NCI-H2081 (cell line): ENCODE results near the gene BRICD5.

Source experiments
- DNase-seq, 2 experiments: peaks; one replicate each; lab custom pipeline; 2025; lab: John Stamatoyannopoulos, UW

Gene BRICD5

GRCh38 chr16:2180962-2181923, 29.4 kb downstream of the BRICD5 start:
- DNase-seq, result no peak

GRCh38 chr16:2180461-2180860, 30.2 kb downstream of the BRICD5 start:
- DNase-seq, result no peak

- no peak for DNase-seq
Observed at GRCh38 chr16:2179576-2179975, 31.1 kb downstream of the BRICD5 start.

- no peak for DNase-seq
Observed at GRCh38 chr16:2179107-2179501, 31.6 kb downstream of the BRICD5 start.

GRCh38 chr16:2178321-2179106, 32.1 kb downstream of the BRICD5 start:
- DNase-seq, result peak in 1 of 2 experiments; percentile 7

GRCh38 chr16:2177561-2177960, 33.1 kb downstream of the BRICD5 start:
- no peak for DNase-seq

GRCh38 chr16:2177101-2177500, 33.6 kb downstream of the BRICD5 start:
- DNase-seq, result no peak

- no peak for DNase-seq
Observed at GRCh38 chr16:2176047-2176446, 34.6 kb downstream of the BRICD5 start.

GRCh38 chr16:2175454-2175853, 35.2 kb downstream of the BRICD5 start:
- no peak for DNase-seq

GRCh38 chr16:2174396-2175131, 36.1 kb downstream of the BRICD5 start:
- peak; percentile 45 to 77 for DNase-seq

- no peak for DNase-seq
Observed at GRCh38 chr16:2173916-2174315, 36.7 kb downstream of the BRICD5 start.

GRCh38 chr16:2173366-2173765, 37.3 kb downstream of the BRICD5 start:
- no peak for DNase-seq

- DNase-seq, result no peak
Observed at GRCh38 chr16:2172688-2173335, 37.9 kb downstream of the BRICD5 start.

- no peak for DNase-seq
Observed at GRCh38 chr16:2171601-2172178, 39.0 kb downstream of the BRICD5 start.

- no peak for DNase-seq
Observed at GRCh38 chr16:2170587-2171435, 39.9 kb downstream of the BRICD5 start.

GRCh38 chr16:2170080-2170479, 40.6 kb downstream of the BRICD5 start:
- DNase-seq, result no peak

- no peak for DNase-seq
Observed at GRCh38 chr16:2167068-2167638, 43.5 kb downstream of the BRICD5 start.

GRCh38 chr16:2166263-2167067, 44.2 kb downstream of the BRICD5 start:
- no peak for DNase-seq

- no peak for DNase-seq
Observed at GRCh38 chr16:2165861-2166260, 44.8 kb downstream of the BRICD5 start.
